ENCODE measurements around the gene PPM1J. TPM values are rescaled to one million over a fixed set of nuclear protein-coding genes. Genes with fewer than 3 reads are reported as not detected.
A peak's percentile ranks its signal among the peaks of the same experiment; 100 is the strongest.
"Not testable (repeated sequence)": the region's sequence is repeated elsewhere in the genome, so short reads cannot be mapped to it uniquely, and the experiment has no call there.

PPM1J gene
- total RNA-seq, 1 donor from 2014 or later, result 0.68 TPM

DNA sequence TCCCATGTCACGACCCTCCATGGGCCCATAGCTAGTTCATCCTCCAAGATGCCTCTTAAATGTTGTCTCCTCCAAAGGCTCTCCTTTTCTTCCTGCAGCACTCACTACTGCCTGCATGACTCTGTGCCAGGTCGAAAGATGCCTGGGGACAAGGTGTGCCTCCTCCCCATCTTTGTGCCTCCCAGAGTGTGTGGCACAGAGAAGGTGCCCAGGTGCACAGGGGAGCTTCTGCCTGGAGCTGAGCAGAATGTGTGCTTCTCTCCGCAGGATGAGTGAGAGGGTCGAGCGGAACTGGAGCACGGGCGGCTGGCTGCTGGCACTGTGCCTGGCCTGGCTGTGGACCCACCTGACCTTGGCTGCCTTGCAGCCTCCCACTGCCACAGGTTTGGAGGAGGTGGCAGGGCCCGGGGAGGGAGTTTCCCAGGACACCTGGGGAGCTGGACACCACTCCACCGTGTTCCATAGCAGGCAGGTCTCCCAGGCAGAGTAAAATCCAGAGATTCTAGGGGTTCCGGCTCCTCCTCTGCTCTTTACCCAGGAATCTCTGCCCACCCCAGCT is 6.9 kb upstream of the PPM1J start:
- DNase-seq, result no peak

DNA sequence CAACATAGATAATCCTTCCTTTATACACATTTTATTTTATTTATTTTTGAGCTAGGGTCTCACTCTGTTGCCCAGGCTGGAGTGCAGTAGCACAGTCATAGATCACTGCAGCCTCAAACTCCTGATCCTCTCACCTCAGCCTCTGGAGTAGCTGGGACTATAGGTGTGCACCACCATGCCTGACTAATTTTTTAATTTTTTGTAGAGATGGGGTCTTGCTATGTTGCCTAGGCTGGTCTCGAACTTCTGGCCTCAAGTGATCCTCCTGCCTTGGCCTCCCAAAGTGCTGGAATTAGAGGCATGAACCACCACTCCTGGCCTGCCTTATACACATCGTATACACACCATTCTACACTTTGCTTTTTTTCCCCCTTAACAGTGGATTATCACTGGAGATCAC is 6.2 kb upstream of the PPM1J start:
- DNase-seq, result not testable (repeated sequence)

DNA sequence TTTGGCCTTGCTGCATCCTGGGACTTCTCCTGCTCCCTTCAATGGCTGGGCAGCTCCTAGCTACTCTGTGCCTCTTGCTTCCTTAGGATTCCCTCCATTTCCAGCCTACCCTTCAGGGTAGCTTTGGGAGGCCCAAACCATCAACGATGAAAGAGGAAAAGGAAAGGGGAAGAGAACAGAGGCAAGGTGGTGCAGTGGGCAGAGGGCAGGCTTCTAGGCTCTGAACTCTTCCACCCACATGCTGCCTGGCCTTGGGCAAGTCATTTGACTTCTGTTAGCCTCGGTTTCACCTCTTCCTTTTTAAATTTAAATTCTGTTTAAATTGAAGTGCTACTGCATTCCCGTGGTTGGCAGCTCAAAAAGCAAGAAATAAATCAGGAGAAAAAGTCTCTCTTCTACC is 5.7 kb upstream of the PPM1J start:
- no peak for DNase-seq

- DNase-seq, result no peak
Measured at GRCh38 chr1:112719706-112720105, 4.6 kb upstream of the PPM1J start.

GRCh38 chr1:112718691-112719418 is 3.7 kb upstream of the PPM1J start:
- DNase-seq, result peak; percentile 77

DNA sequence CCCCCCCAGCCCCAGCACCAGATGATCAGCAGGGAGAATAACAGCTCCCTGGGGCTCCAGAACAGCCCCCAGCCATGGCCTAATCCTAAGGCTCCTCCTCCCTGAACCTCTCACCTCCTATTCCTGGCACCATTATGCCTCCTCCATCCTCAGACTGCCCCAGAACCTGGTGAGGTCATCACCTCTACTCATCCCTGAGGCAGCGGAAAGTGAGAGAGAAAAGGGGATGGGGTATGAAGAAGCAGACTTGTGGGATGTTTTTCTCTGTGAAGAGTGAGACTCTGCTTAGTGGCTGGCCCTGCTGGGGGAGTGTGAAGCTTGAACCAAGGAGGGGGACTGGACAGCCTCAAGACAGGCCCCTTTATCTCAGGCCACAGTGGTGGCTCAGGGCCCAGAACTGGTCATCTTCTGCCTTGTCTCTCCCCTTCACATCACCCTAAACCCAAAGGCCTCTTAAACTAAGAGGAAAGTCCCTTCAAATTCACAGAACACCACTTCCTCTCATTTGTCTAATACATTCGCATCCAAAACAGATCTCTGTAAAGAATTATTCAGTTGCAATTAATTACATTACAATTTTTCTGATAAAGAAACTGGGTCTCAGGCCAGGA is 2.2 kb upstream of the PPM1J start:
- DNase-seq, result no peak

DNA sequence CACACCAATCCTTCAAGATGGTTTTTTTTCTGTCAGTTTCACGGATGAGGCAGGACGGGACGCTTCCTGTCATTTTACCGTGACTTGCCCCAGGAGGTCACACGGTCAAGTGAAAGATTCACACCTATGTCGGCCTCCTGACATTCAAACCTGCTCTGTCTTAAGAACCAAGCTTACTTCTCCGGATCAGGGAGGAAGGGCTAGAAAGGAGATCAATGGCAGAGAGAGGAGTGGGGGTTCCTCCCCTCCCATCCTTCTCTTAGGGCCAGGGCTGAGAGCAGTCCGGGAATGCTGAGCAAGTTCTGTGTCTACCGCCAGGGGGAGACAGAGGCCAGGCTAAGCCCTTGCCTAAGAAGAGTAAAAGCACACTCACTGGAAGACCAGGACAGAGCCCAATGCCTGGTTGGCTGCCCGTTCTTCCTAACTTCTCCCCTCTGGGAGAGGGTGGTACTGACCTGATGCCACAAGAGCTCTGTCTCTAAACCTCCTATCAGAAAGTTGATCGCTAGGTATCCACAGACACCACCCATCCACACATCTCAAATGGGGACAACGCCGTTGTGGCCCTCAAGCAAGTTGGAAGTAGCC is 1.1 kb upstream of the PPM1J start:
- peak; percentile 97 for DNase-seq

DNA sequence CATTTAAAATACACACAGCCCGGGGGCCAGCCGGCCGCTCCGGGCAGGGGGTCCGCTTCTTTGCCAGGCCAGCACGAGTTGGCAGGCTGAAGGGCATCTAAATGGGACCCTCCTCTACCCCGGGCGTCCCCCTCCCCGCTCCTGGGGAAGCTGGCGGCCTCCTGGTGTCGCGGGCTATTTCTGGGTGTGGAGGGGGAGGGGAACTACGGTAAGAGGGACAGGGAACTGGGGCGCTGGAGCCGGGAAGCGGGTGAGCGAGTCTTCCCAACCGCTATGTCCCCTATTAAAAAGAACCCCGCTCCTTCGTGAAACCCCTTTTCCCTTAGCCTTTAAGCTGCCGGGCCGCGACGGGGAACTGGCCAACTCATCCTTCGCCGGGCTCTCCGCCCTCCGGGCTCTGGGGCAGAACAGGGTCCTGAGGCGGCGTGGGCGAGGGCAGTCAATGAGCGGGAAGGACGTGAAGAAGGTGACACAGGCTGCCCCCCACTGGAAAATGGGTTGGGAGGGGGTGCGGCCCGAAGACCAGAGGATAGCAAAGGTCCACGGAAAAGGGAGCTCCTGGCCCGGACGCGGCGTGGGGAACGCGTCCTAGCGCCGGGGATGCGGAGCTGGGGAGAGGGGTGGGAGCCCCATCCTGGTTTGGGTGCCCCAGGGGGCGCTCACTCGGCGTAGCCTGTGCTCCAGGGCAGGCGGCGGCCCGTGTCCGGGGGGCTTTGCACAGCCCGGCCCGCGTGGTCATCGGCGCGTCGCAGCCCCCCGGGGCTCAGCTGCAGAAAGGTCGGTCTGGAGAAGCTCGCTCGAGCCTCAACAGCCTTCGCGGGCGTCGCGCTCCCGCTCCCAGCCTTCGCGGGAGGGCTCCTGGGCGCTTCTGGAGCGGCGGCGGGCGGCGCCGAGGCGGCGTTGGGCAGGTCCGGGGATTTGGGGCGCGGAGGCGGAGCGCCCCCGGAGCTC is 544 bp downstream of the PPM1J start:
- peak; percentile 28 for DNase-seq

GRCh38 chr1:112713466-112714312 is 1.4 kb downstream of the PPM1J start:
- DNase-seq, result no peak

- no peak for DNase-seq
Measured at GRCh38 chr1:112712701-112713128, 2.4 kb downstream of the PPM1J start.

DNA sequence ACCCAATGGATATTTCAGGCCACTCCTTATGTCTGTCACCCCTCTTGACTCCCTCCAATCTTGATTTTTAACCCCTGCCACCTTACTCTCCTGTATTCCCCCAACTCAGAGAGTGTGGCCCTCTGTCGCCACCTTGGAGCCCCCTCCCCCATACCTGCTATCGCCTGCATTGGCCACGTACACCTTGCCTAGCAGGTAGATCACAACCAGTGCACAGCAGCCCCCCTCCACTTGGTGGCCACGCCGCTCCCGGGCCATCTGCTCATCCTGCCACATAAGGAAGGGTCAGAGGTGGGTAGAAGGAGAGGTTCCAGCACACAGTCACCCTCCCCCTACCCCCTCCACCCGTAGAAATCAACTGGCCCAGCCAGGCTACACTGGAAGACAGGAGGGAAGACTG is 2.9 kb downstream of the PPM1J start:
- no peak for DNase-seq

DNA sequence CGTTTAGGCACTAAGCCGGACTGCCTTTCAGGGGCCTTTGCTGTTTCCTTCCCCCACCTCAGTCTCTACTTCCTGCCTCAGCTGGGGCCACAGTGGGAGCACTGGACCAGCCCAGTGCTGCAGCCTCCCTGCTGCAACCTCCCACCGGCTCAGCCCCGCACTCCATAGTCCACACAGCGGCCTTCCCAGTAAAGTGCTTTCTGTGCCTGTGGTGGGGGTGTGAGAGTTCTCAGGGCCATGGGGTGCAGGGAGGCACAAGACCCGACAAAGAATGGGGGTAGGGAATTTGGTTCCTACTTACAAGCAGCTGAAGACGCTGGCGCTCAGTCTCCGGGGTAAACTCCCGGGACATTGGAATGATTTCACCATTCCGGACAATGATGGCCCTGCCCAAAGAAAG is 3.5 kb downstream of the PPM1J start:
- no peak for DNase-seq

DNA sequence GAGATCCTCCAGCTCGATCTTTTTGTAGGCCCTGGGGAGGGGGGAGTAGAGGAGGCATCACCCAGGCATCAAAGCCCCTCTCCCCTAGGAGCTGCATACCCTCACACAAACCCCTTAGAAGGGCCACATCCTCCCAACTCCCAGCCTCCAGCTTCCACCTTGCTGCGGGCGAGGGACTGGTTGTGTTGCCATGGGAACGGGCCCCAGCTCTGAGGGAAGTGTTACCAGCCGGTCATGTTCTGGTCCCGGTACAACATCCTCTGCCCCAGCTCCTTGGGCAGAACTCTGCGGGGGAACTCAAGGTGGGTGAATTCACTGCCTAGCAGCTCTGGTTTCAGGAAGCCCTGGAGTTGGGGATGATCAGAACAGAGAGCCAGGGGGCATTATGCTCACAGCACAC is 4.1 kb downstream of the PPM1J start:
- no peak for DNase-seq

GRCh38 chr1:112710586-112710985 is 4.5 kb downstream of the PPM1J start:
- DNase-seq, result no peak

DNA sequence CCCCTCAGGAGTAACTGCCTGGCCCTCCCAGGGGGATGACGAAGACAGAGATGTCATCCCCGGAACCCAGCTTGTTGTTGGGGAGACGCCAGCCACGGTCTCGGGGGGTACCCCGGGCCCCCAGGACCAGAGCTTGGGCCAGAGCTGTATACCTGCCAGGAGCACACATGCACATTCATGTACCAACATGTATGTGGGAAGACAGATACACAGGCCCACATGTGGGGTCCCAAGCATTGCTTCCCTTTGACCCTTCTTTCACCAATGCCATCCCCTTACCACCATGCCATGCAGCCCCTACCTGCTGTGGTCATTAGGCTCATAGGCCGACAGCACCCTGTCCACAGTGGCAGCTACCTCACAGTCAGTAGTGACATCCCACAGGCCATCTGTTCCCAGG is 5.0 kb downstream of the PPM1J start:
- no peak for DNase-seq

DNA sequence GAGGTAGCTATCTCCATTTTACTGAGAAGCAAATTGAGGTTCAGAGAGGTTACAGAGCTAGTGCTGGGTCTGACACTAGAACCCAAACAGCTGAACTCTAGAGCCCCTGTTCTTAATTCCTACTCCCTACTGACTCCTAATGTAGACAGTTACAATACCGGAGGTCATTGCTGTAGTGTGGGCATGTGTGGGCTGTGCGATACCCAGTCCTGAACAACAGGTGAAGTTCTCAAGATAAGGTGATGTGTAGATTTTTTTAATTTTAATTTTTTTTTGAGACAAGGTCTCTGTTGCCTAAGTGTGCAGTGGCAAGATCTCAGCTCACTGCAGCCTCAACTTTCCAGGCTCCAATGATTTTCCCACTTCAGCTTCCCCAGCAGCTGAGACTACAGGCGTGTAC is 6.6 kb downstream of the PPM1J start:
- no peak for DNase-seq

GRCh38 chr1:112708002-112708448 is 7.1 kb downstream of the PPM1J start:
- DNase-seq, result no peak

DNA sequence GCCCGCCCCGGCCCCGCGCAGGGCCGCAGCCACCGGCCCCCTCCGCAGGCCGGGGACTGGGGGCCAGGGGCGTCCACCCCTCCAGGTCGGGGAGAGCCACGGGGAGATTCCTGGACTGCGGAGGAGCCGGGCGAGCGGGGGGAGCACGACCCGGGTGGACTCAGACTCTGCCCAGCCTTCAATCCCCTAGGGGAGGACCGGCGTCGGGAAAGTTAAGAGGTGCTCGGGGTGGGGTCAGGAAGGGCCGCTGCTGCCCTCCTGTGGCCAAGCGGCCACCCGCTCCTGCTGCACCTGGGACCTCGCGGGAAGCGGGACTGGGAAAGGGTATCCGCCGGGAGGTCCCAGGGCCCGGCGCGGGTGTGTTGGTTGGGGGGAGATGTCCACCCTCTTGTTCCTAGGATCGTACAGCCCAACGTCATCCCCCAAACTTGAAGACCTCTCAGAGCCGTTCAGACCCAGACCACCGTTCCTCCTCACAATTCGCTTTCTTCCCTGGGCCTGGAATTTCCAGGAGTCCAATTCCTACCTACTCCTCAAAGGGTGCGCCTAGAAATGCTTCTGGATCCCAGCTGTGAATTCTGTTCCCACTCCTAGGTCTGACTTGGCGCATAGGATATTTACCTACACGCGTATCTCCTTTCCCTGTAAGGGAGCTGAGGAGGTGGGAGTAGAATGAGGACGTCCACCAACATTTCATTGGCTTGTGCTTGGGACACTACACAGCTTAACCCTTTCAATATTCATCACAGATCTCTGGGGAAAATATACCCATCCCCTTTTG is 7.7 kb downstream of the PPM1J start:
- peak; percentile 94 for DNase-seq

DNA sequence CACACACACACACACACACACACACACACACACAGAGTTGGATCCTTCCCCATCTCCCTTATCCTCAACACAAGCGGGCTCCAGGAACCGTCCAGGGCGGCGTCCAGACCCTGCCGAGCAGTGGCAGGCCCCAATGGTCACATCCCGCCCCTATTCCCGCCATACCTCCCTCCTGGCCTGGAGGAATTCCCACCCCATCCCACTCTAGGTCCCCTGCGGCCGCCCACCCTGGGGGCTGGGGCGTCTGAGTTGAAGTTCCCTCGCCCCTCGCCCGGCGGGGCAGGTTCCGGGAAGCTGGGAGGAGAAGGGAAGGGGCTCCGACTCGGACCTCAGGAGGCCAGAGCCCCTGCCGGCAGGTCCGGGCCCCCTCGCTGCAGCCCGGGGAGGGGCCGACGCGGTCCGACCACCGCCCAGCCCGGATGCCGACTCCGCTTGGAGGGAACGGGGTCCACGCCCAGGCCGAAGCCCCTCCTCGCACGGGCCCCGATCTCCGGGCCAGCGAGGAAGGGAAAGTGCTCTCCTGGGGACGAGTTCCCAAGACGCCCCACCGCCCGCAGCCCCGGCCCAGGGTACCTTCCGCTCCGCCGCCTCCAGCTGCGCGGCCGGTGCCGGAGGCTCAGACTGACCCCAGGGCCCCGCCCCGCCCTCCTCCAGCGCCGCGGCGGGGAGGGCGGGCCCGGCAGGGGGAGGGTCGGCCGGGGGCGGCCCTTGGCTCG is 8.5 kb downstream of the PPM1J start, which contains the start of gene RHOC:
Gene RHOC, minus strand, starts transcription at position 623 of the 716 bp plus-strand sequence. CDS start 3,328 bp downstream, outside the sequence.
- DNase-seq, result peak; percentile 81
